Right kidney (tissue), 1 donor: ENCODE data around the gene AQP5.

Experiments
- DNase-seq: peaks from one replicate; pipeline ENCODE4 v3.0.0-alpha.2; 2016

AQP5 gene

DNA sequence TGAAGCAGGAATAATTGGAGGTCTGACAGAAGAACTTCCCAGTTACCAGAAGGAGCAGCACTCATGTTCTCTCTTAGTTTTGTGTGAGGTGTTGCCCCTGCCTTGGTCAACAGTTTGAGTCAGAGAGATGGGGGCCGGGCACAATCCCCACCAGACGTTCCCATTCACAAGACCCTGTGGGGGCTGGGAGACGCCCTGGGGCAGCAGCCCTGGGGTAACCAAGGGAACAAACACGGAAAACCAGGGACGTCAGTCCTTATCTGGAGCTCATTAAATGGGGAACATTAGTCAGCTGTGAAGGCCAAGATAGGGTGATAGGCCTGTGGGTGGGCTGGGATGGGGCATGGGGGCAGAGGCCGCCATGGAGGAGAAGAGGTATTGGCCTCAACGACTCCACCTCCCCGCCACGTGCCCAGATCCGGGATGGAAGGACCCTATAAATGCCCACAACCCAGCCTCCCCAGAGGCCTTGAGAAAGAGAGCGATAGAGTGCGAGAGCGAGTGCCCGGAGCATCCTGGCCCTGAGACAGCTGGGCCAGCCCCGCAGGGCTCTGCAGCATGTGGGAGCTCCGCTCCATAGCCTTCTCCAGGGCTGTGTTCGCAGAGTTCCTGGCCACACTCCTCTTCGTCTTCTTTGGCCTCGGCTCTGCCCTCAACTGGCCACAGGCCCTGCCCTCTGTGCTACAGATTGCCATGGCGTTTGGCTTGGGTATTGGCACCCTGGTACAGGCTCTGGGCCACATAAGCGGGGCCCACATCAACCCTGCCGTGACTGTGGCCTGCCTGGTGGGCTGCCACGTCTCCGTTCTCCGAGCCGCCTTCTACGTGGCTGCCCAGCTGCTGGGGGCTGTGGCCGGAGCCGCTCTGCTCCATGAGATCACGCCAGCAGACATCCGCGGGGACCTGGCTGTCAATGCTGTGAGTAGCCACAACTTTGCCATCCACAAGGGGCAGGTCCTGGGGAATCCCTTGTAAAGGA lies 11.1 kb upstream of the AQP5 start, which contains the start of gene AQP2:
Gene AQP2, plus strand, starts transcription at position 465 of the 979 bp plus-strand sequence. Its CDS starts 94 bp downstream, at position 559.
- no peak for DNase-seq

DNA sequence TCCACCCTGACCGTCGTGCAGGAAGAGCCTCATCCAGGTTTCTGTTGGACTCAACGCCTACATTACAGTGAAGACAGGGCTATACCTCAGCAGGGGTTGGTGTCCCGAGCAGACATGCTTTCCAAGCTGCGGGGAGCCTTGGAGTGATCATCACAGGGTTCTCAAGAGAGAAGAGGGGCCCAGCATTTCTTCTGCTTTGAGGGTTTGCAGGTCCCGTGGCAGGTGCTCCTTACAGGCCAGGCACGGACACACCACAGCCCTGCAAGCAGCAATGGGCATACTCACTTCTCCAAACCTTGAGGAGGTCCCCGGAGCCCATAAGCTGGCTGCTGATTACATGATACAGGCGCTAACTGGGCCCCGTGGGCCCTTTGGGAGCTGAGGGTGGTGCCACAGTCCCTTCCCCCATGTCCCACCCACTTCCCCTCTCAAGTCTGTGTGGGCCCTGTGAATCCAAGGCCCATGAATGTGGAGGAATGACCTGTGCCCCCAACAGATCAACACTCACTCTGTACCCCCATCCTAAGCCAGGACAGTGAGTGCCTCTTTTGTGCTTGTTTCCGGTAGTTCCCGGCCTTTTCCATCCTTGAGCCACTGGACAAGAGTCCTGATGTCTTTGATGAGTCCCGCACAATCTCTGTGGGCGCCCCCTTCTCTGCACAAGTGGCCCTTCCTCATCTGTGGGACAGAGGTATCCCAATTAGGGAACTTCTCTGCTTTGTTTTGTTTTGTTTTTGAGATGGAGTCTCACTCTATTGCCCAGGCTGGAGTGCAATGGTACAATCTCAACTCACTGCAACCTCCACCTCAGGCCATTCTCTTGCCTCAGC lies 10.0 kb upstream of the AQP5 start:
- no peak for DNase-seq

DNA sequence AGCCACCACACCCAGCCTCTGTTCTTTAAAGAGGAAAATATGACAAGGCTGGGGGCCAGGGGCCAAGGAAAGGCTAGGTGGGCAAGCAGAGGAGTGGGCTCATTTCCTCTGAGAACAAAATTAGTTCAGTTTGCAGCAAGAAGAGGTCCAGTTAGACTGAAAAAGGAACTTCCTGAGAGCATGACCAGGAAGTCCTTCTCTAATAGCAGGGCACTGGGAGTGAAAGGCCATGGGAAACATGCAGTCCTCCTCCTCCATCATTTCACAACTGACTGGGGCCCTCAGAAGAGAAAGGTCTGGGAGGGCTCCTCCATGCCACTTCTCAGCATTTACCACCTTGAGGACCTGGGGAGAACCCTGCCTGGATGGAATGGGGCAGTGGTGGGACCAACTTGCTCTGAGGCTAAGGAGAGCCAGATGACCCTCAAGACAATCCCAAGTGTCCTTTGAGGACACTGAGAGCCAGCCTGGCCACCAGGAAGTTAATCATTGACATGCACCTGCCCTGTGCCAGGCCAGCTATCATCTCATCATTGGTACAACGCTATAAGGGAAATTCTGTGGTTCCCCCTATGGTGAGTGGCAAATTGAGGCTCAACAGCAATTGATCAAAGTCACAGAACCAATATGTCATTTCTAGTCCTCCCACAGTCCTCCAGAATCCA lies 9.1 kb upstream of the AQP5 start:
- DNase-seq, result no peak

DNA sequence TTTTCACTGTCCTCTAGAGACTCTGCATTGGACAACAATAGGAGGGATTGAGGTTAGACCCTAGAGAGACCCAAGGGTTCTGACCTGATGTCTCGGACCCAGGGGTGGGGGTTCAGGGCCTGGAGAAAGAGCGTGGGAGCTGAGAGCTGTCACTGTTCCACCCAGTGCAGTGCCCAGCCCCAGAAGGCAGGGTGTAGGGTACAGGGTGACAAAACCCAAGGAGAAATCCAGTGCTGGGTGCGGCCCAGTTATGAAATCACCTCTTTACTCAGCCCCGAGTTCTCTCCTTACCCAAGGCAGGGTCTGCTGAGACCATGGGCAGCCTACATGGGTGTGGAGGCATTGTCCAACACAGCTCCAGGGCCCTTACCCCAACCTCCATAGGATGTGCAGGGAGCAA lies 8.5 kb upstream of the AQP5 start:
- DNase-seq, result no peak

DNA sequence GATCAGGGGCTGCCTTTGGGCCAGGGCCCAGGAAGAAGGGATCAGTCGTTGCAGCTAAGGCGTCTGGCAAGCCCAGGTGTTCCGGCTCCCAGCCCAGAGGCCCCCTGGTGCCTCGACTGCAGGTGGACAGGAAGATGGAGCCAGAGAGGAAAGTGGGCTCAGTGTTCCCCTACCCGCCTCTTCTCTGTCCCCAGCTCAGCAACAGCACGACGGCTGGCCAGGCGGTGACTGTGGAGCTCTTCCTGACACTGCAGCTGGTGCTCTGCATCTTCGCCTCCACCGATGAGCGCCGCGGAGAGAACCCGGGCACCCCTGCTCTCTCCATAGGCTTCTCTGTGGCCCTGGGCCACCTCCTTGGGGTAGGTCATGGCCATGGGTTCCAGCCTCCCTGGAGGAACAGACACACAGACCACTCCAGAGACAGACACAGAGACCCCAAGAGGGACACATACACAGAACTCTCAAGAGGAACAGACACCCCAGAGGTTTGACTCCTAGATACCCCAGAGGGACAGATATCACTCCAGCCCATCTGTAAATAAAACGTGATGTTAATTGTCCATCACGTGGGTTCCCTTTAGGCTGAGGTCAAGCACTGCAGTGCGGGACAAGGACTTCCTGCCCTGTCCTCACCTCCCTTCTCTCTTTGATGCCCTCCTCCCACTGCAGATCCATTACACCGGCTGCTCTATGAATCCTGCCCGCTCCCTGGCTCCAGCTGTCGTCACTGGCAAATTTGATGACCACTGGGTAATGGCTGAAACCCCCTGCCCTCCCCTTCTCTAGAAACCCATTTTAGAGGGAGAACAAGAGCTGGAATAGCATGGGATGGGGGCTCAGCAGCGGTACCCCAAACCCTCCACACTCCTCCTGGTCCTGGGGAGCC lies 7.5 kb upstream of the AQP5 start:
- no peak for DNase-seq

DNA sequence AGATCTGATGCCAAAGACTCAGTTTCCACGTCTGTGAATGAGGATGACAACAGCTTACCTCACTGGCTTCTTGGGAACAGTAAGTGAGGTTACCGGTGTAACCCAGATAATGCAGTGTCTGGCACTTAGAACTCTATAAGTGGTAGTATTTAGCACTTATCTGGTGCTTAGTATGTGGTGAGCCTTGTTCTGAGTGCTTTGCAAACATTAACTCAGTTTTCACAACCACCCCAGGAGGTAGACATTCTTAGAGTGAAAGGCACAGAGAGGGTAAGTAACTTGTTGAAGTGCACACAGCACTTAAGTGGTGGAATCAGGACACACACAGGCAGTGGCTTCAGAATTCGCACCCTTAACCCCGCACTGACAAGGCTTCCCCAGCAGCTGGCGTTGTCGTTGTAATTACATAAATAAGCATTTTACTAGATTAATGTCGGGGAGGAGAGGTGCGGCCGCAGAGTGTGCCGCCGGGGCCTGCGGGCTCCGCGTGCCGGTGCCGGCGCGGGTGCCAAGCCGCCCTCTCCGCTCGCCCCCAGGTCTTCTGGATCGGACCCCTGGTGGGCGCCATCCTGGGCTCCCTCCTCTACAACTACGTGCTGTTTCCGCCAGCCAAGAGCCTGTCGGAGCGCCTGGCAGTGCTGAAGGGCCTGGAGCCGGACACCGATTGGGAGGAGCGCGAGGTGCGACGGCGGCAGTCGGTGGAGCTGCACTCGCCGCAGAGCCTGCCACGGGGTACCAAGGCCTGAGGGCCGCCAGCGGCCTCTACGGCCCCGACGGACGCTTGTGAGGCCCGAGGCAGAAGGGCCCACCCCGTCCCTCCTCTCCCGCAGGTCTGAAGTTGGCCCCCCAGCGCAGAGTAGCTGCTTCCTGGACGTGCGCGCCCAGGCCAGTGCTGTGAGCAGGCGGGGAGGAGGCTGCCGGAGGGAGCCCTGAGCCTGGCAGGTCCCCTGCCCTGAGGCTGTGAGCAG lies 6.5 kb upstream of the AQP5 start:
- DNase-seq, result no peak

DNA sequence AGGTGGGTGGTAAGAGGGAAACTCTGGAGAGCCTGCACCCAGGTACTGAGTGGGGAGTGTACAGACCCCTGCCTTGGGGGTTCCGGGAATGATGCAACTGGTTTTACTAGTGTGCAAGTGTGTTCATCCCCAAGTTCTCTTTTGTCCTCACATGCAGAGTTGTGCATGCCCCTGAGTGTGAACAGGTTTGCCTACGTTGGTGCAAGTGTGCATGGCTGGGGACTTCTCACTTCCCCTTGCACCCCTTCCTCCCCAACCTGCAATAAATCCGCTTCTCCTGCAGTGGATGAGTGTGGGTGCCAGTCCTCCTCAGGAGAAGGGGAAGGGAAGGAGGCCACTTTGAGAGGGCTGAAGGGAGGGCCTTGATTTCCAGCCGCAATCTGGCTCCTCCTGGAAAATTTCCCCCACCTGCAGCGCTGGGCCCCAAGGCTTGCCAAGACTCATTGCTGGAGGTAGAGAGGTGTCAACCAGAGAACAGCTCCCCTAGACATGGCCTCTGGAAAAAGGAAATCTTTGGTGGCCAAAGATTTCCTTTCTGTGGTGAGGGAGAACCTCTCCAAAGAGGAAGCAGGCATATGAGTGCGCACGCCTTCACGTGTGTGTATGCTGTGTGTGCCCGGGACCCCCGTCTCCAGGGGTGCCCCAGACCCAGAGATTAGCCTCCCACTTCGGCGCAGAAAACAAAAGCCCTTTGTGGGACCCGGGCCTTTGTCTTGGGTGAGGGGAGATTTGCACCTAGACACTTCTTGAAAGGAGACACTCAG lies 5.6 kb upstream of the AQP5 start:
- no peak for DNase-seq

DNA sequence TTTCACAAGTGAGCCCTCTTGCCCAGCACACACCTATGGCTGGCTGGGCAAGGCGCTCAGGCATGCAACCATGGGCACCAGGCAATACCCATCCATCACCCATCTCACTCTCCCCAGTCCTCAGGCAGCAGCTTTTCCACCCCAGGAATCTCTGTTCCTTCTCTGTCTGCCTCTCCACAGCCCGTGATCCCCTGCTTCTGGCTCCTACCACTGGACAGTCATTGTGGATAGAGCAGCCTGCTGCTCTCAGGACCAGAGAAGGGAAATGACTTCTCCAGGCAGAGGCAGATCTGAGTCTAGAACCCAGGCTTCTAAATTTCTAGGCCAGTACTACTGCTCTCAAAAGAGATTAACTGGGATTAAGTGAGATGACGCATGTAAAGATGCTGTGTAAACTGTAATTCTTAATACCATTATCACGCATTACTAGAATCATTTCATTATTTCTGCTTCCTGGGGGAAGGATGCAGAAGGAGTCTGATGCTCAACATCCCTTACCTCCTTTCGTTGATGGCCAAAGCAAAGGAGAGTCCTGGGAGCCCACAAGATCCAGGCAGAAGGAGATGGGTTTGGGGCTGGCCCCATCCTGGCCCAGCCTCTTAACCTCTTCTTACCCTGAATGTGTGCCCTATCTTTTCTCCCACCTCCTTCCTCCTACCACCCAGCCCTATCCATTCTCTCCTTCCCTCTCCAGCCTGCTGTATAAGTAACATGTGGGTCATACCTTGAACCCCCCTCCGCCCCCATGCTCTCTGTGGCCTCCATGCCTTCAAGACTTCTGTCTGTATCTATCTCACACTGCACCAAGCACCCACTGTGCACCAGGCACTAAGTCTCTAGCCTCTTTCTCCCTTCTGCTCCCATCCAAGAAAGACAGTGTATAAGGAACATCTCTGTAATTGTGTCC lies 4.8 kb upstream of the AQP5 start:
- no peak for DNase-seq

DNA sequence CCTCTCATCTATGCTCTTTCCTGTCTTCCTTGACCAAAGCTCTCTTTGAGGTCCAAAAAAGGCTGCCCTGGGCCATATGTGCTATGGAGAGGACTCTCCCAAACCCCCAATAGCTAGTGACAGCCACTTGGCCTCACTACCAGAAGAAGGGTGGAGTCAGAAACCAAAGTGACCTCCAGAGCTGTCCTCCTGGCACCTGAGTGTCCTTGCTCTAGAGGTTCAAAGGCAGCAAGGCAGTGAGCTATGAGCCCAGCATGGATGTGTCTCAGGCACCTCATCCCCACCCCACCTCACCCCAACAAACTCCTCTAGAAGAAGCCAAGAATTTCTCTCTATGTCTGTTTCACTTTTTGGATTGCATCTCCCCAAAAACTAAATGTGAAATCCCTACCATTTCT lies 4.1 kb upstream of the AQP5 start:
- DNase-seq, result no peak

DNA sequence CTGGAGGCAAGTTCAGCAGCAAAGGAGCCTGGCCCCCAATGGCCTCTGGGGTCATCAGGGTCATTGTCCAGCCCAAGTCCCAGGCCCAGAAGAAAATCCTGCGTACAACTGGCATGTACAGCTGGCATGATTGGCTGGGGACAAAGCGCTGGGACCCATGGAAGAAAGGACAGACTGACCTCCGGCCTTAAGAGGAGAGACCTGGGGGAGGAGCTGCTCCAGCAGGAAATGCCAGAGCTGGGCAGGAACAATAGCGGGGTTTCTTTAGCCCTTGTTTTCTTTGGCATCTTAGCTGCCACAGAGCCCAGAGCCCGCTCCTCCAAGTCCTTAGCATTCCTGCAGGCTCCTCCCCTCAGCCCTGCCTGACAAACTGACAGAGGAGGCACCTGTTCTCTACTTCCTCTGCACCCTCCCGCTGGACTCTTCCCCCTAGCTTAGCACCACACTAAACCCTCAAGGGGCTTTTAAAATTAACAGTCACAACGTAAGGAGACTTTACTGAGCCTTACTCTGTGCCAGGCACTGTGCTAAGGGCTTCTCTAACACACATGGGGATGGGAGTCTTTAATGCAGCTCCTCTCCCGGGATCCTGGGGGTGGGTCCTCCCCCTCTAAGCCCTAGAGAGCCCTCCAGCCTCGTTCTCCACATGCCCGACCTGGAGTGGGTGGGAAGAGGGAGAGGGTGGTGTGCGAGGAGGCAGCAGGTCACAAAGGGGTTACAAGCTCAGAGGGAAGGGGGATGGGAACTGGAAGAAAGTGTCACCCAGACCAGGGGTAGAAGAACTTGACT lies 1.8 kb upstream of the AQP5 start:
- peak; percentile 15 for DNase-seq

DNA sequence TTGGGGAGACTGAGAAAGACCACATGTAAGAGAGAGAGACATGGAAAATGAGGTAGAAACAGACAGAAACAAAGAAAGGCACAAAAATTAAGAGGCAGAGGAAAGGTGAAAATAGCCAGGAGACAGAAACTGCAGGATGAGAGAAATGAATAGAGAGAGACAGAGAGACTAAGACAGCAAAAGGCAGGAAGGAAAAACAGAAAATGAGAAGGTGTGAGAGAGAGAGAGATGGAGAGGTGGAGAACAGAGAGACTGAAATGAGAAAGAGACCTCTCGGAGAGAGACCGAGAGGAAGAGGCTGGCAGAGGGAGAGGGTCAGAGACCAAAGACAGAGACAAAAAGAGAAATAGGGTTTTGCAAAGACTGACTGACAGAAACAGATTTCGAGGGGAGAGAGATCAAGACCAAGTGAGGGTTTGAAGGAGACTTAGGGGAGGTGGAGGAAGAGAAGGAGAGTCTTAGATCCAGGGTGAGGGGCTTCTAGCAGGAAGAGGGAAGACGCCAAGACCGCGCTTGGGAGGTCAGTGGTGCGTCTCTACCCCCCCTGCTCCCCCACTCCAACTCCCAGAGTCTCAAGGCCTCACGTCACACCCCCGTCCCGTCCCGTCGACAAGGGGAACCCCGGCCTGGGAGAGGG lies 1.1 kb upstream of the AQP5 start:
- no peak for DNase-seq

DNA sequence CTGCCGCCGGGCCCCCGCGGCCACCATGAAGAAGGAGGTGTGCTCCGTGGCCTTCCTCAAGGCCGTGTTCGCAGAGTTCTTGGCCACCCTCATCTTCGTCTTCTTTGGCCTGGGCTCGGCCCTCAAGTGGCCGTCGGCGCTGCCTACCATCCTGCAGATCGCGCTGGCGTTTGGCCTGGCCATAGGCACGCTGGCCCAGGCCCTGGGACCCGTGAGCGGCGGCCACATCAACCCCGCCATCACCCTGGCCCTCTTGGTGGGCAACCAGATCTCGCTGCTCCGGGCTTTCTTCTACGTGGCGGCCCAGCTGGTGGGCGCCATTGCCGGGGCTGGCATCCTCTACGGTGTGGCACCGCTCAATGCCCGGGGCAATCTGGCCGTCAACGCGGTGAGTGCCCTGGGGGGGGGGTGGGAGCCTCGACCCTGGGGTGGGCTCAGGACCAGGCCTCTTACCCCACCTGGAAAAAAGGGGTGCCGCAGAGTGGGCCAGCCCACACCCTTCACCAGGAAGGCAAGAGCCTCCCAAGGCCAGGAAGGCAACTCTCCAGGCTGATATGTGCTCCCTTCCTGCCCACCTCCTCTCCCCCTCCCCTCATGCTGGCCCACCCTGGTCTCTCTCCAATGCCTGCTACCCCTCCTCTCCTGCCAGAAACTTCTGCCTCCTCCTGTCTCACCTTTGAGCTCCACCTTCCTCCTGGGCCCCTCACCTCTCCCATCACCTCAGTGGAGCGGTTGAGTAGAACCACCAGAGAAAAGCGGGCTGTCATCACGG lies 507 bp downstream of the AQP5 start:
- no peak for DNase-seq

DNA sequence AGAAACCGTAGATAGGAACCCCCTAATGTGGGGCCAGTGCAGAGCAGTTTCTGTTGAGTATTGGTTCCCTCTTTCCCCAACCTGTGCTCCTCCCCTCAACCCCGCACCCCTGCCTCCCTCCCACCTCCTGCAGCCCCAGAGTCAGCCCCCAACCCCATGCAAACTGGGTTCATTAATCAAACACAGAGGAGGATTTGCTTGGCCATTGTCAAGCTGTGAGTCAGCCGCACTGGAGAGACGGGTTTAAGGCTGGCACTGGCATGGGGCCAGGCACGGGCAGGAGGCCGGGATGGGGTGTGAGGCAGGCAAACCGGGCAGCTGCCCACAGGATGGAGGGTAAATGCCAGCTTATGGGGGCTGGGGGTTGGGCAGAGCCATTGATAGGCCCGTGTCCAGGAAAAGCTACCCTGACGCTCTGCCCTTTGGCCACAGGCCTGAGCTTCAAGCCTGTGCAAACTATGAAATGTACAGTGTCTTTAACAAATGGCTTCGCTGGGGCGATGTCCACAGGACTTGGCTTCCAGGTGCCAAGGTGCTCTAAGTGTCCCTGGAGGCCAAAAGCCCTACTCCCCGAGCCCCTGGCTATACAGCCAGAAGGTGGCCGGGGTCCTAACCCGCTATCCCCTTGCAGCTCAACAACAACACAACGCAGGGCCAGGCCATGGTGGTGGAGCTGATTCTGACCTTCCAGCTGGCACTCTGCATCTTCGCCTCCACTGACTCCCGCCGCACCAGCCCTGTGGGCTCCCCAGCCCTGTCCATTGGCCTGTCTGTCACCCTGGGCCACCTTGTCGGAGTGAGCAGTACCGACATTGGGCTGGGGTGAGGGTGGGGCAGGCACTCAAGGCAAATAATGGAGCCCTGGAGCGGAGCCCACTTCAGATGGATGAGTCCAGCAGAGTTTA lies 1.4 kb downstream of the AQP5 start:
- DNase-seq, result no peak

DNA sequence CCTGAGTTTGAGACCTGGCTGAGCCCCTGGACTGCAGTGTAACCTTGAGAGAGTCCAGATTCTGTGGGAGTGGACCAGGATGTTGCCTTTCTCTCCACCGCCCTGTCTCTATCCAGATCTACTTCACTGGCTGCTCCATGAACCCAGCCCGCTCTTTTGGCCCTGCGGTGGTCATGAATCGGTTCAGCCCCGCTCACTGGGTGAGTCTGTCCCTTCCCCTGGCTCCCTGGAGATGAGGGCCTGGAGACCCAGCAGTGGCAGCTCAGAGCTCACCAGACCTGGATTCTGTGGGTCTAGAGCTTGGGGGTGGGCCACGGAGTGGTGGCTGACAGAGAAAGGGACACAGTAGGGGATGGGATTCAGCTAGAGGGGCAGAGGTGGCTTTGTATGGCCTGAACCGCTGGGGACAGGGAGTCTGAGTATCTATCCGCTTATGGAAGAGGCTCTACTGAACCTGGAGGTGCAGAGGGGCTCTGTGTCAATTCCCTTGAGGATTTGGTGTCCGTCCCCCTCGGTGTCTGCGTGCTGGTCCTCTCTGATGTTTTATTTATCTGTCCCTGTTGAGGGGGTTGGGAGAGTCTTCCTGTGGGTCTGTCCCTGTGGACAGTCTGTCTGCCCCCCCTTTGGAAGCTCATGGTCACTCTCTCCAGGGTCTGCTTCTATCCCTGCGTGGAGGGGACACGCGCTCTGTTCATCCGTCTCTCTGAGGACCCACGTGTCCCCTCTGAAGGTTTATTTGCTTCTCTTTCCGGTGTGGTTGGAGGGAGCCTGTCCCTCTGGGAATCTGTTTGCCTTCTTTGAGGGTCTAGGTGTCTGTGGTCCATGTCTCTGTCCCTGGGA lies 2.5 kb downstream of the AQP5 start:
- no peak for DNase-seq
